ENCODE results near the gene FAM13A. TPM values are rescaled to one million over a fixed set of nuclear protein-coding genes. Genes with fewer than 3 reads are reported as not detected.
"Not testable (repeated sequence)": the region's sequence is repeated elsewhere in the genome, so short reads cannot be mapped to it uniquely, and the experiment has no call there.

Gene FAM13A
- total RNA-seq, 2 donors from 2014 or later, result 10.1 to 24.9 TPM

DNA sequence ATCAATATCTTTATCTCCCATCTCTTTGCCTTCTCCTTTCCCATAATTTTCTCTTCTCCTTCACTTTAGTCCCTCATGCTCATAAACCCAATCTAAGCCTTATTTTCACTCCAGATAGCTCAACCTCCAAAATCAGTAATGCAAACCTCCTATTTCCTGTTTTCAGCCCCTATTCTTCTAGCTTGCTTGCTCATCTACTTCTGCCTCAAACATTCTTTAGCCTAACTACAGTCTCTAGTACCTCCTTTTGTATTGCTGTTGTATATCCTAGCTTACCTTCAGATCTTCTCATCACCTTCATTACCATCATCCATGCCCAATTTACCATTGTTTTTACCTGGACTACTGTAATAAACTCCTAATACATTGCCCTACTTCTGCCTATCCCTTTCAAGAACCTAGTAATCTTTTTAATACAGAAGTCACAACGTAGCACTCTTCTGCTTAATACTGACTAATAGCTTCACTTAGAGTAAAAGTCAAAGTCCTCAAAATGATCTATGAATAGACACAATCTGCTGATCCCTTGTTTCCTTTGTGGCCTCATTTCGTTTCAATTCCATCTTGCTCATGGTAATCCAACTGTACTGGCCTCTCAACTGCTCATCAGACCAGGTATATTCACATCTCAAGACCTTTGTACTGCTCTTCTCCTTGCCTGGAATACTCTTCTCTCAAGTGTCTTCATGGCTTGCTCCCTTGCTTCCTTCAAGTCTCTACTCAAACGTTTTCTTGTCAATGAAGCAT, 123.4 kb downstream of the FAM13A start:
- DNase-seq (no peak), ATAC-seq (no peak)
- intact Hi-C loops (cut with DNase I), result no loop called here

DNA sequence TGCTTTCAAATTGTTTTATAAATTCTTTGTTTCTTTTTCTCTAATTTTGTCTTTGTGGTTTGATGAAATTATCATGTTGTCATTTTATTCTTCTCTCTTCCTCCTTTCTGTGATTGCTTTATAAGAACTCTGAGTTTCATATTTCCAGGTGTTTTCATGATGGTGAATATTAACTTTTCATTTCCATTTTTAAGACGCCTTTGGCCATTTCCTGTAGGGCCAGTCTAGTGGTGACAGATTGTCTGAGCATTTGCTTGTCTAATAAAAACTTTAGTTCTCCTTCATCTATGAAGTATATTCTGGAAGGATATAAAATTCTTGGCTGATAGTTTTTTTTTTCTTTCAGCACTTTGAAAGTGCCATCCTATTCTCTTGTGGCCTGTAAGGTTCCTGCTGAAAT, 128.1 kb downstream of the FAM13A start:
- no peak for DNase-seq
- no peak for ATAC-seq
- intact Hi-C loops (cut with DNase I), result no loop called here

DNA sequence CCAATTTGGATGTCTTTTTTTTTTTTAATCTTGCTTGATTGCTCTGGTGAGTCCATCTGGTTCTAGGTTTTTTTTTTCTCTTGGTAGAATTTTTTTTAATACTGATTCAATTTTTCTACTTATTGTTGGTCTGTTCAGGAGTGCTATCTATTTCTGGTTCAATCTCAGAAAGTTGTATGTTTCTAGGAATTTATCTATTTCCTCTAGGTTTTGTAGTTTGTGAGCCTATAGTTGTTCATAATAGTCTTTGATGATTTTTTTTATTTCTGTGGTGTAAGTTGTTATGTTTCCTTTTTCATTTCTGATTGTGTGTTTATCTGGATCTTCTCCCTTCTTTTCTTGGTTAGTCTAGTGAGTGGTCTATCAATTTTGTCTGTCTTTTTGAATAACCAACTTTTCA, 129.6 kb downstream of the FAM13A start:
- ATAC-seq, result no peak

DNA sequence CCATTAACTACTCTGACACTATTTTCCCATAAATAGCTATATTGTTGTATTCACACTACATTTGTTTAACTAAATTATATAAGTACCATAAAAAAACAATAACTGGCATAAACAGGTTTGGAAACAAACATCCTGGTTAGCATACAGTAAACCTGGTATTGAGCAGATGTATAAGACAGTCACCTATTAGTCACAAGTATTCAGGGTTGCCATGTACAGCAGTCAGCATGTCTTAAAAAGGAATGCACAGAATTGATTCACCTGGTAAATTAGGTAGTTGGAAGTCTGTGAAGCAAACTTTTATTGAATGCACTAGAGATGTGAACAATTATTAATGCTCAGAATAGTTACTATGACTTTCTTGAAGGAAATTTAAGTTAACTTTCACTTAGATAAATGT, 137.9 kb downstream of the FAM13A start:
- DNase-seq (no peak), ATAC-seq (no peak)
- intact Hi-C loops (cut with DNase I), result no loop called here

More for the DNA sequence above, 129.6 kb downstream of the FAM13A start:
- intact Hi-C loops (cut with DNase I), result no loop called here
- DNase-seq, result no peak

DNA sequence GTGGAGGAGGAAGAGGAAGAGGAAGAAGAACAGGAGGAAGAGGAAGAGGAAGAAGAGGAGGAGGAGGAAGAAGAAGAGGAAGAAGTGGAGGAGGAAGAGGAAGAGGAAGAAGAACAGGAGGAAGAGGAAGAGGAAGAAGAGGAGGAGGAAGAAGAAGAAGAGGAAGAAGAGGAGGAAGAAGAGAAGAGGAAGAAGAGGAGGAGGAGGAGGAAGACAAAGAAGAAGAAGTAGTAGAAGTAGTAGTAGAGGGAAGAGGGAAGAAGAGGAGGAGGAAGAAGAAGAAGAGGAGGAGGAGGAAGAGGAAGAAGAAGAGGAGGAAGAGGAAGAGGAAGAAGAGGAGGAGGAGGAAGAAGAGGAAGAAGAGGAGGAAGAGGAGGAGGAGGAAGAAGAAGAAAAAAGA, 143.8 kb downstream of the FAM13A start:
- DNase-seq; intact Hi-C loops (cut with DNase I); ATAC-seq: not testable (repeated sequence)

DNA sequence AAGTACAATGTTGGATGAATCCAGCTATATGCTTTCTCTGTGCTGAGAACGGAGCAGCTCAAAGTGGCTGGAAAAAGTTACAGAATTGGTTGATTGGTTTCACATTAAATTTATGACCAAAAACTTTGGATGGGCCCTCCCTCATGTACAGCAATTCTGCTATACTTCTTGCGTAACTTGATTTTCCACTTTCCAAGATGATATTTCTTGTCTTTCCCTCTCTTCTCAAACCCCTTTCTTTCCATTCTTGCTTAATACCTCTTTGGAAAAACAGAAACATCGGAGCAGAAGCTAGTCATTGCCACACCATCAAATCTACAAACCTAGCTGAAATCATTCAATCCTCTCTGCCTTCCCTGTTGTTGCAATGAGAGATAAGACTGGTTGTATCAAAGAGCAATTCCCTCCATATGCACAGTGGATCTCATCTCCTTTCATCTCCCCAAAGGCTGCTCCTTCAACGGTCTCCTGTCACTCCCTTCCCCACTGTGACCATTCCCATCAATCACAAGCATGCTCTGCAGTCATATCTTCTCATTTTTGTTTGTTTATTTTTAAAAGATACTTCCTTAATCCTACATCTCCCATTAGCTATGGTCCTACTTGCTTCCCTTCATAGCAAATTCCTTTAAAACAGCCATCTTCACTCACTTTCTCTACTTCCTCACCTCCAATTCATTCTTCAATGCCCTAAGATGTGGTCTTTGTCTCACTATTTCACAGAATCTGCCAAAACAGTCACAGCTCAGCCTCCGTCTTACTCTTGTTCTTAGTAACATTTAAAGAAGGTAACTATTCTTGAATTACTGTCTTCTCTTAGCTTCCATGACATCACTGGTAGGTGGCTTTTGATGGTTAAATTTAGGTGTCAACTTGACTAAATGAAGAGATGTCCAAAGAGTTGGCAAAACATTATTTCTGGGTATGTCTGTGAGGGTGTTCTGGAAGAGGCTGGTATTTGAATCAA, 145.5 kb downstream of the FAM13A start:
- ATAC-seq, result no peak
- intact Hi-C loops (cut with DNase I), result no loop called here
- DNase-seq, result no peak

DNA sequence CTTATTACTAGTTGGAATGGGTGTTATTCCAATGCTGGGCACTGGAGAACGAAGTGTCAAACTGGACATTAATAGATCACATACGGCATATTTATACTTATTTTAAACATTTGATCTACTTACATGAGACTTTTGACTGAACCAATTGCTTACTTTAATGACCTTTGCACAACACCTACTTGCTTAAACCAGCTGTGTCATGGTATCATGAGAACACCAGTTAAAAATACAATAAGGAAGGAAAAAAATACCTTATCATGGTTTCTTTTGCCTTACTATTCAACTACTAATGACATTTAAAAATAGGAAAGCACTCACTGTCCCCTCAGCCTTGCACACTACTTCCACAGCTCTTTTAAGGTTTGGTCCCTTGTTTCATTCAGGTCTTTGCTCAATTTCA, 146.9 kb downstream of the FAM13A start:
- DNase-seq, result no peak
- intact Hi-C loops (cut with DNase I), result no loop called here
- ATAC-seq, result no peak

DNA sequence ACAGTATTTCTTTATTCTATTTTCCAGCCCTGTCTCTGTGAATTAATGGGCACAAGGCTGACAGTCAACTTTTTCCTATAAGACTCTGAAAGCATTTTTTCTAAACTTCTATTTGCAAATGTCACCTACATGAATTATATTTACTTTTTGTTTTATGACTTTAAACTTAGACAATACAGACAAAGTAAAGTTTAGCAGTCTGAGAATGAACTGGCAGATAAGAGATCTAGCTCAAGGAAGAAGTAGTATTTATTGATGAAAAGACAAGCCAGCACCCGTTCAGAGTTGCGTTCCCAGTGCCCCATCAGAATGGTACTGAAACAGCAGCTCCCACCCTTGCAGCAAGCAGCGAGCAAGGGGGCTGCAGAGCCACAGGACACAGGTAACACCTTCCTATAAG, 148.5 kb downstream of the FAM13A start:
- intact Hi-C loops (cut with DNase I), result no loop called here
- no peak for ATAC-seq

DNA sequence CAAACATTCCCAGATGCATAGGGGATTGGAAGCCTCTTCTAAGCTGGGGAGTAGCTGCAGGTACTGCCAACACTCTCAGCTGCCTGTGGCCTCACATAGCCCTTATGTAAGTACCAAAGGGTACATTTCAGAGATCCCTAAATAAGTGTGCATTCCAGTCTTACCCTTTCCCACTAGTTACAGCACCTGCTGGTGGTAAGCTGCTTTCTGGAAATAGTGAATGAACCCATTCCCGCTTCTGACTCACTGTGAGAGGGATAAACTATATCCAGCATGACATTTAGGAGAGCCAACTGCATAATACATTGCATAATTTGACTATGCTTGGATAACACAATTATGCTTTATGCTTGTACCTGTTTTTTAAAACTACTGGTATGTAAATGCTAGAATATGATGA, 149.0 kb downstream of the FAM13A start:
- intact Hi-C loops (cut with DNase I), result no loop called here
- DNase-seq (no peak), ATAC-seq (no peak)

More for the DNA sequence above, 148.5 kb downstream of the FAM13A start:
- no peak for DNase-seq

DNA sequence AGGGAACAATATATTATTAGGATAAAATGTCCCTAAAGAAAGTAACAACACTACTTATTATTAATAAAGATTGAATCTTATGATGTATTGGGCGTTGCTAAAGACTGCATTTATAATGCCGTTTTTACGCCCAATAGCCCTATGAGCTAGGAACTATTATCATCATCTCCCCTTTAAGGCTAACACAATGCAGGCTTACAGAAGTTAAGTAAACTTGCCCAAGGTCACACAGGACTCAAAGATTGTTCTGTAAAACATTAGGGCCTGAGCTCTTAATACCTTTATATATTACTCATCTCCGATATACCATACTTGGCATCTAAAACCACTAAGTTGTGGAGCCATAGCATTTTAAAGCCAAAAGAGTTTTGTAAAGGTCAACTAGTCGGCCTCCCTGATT, 149.5 kb downstream of the FAM13A start:
- ATAC-seq (no peak), DNase-seq (no peak)
- intact Hi-C loops (cut with DNase I), result no loop called here

DNA sequence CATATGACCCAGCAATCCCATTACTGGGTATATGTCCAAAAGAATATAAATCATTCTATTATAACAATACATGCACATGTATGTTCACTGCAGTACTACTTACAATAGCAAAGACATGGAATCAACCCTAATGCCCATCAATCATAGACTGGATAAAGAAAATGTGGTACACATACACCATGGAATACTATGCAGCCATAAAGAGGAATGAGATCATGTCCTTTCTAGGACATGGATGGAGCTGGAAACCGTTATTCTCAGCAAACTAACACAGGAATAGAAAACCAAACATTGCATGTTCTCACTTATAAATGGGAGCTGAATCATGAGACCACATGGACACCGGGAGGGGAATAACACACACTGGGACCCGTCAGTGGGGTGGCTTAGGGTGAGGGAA, 152.7 kb downstream of the FAM13A start:
- ATAC-seq; DNase-seq; intact Hi-C loops (cut with DNase I): not testable (repeated sequence)

DNA sequence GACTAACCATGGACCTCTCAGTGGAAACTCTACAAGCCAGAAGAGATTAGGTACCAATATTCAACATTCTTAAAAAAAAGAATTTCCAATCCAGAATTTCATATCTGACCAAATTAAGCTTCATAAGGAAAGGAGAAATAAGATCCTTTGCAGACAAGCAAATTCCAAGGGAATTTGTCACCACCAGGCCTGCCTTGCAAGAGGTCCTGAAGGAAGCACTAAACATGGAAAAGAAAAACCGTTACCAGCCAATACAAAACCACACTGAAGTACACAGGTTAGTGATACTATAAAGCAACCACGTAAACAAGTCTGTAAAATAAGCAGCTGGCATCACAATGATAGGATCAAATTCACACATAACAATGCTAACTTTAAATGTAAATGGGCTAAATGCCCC, 156.6 kb downstream of the FAM13A start:
- intact Hi-C loops (cut with DNase I), result no loop called here
- no peak for DNase-seq
- ATAC-seq, result no peak

DNA sequence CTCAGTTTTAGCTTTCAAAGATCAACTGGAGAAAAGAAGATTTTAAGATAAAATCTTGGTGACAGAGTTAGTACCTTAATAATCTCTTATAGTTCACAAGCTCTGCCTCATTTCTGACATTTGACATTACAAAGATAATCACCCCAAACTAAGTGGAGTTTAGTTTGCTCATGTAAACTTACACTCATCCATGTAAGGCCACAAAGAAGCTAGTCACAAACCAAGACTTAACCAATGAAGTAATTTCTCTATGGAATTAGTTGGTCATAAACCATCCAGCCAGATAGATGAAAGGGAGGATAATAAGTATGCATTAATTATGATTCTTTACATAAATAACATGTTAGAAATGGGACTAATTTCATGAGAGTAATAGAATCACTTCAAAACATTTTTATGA, 159.2 kb downstream of the FAM13A start:
- no peak for ATAC-seq

DNA sequence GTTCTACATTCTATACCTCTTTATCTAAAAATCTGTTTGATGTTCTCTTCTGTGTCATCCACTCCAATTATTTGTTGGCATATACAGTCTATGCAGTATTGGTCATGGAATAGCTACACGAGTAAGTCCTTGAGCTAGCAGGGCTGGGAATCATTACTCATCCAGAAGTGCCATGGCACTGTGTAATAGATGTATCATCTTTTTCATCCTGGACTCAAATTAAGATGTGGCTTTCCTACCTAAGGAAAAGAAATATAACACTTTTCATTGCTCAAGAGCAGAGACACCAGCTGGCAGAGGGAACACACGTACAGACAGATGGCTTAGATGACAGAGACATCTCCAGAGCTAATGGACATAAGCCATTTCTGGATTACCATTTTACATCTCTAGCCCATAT, 159.8 kb downstream of the FAM13A start:
- DNase-seq, result no peak
- ATAC-seq, result no peak
- intact Hi-C loops (cut with DNase I), result no loop called here

More for the DNA sequence above, 159.2 kb downstream of the FAM13A start:
- intact Hi-C loops (cut with DNase I), result no loop called here
- DNase-seq, result no peak

DNA sequence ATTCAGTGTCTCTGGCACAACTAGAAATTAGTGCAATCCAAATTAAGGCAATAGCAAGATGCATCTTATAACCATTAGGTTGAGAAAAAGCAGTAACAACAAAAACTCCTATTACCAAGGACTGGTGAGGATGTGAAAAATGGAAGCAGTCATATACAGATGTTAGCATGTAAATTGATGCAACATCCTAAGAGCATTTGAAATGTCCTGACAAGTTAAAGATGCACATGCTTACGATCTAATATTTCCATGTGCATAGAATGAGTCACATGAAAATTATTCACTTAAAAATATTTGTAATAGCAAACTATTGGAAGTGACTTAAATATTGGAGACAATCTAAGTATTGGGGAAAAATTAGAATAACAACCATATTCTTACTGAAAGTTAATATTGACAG, 163.0 kb downstream of the FAM13A start:
- intact Hi-C loops (cut with DNase I), result no loop called here
- DNase-seq, result no peak
- ATAC-seq, result no peak

DNA sequence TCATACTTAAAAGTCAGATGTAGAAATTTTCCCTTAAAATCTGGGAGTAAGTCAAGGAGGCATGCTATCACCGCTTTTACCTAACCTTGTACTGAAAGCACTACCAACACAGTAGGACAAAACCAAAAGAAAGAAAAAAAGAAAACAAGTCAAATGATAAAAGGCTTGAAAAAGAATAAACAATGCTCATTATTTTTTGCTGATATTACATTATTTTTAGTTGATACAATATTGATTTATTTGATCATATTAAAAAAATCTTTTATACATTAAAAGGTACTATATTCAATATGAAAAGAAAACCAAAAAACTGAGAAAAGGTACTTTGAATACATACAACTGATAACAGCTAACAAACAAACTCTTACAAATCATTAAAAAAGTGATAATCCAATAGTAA, 164.3 kb downstream of the FAM13A start:
- intact Hi-C loops (cut with DNase I), result no loop called here
- DNase-seq, result no peak
- ATAC-seq, result no peak

DNA sequence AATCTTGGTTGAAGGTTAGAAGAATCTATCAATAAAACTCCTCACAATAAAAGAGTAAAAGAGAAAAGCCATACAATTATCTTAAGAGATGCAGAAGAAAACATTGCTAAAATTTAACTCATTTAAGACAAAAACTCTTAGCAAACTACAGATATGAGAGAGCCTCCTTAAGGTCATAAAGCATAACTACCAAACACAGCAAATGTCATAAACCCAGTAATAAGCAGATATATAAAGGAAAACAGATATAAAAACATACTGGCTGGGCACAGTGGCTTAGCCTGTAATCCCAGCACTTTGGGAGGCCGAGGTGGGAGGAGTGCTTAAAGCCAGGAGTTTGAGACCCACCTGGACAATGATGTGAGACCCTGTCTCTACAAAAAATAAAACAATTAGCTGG, 165.3 kb downstream of the FAM13A start:
- ATAC-seq (no peak), DNase-seq (no peak)
- intact Hi-C loops (cut with DNase I), result no loop called here

DNA sequence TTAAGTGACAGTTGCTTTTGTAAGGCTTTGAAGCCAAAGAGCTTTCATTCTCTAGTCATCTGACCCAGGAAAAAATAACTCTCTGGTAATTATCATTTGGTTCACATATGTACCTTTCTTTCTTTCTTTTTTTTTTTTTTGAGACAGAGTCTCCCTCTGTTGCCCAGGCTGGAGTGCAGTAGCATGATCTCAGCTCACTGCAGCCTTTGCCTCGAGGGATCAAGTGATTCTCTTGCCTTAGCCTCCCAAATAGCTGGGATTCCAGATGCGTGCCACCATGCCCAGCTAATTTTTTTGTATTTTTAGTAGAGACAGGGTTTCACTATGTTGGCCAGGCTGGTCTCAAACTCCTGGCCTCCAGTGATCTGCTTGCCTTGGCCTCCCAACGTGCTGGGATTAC, 169.6 kb downstream of the FAM13A start:
- DNase-seq; intact Hi-C loops (cut with DNase I); ATAC-seq: not testable (repeated sequence)

DNA sequence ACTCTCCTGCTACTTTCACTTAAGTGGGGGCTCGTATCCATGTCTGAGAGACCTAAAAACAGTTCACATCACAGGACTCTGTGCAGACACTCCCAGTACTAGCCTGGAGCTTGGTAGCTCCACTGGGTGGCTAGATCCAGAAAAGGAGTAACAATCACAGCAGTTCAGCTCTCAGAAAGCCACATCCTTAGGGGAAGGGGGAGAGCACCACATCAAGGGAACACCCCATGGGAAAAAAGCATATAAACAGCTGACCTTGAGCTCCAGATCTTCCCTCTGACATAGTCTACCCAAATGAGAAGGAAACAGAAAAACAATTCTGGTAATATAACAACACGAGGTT, 175.8 kb downstream of the FAM13A start:
- intact Hi-C loops (cut with DNase I), result no loop called here
- no peak for DNase-seq
- no peak for ATAC-seq

DNA sequence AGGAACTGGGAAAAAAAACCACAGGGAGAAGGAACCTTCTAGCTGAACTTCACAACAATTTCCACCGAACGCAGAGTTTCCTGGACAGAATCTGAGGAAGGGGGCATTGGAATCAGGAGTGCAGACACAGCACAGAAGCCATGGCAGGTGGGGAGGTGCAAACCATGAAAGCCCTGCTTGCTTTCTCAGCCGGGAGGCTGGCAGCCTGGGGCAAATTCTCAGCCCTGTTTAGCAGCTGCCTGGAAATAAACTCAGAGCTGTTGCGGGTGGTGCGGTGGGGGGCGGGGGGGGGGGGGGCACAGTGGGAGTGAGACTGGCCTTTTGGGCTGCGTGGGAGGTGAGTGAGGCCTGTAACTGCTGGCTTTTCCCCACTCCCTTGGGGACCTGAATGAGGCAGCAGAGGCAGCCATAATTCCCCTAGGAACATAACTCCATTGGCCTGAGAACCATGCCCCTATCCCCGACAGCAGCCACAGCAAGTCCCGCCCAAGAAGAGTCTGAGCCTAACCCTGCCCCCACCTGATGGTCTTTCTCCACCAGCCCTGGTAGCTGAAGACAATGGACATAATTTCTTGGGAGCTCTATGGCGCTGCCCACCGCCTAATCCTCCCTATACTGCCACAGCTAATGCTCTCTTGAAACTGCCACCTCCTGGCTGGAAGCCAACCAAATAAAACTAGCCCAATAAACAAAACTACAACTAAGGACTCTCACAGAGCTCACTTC, 176.3 kb downstream of the FAM13A start:
- intact Hi-C loops (cut with DNase I), result no loop called here
- DNase-seq (no peak), ATAC-seq (no peak)

Data from left cardiac atrium (tissue), 4 donors.